Measurements from ENCODE around the gene LRFN2.

GRCh38 chr6:40509716-40510260, 77.4 kb downstream of the LRFN2 start:
- TF ChIP-seq, protein P1, sequence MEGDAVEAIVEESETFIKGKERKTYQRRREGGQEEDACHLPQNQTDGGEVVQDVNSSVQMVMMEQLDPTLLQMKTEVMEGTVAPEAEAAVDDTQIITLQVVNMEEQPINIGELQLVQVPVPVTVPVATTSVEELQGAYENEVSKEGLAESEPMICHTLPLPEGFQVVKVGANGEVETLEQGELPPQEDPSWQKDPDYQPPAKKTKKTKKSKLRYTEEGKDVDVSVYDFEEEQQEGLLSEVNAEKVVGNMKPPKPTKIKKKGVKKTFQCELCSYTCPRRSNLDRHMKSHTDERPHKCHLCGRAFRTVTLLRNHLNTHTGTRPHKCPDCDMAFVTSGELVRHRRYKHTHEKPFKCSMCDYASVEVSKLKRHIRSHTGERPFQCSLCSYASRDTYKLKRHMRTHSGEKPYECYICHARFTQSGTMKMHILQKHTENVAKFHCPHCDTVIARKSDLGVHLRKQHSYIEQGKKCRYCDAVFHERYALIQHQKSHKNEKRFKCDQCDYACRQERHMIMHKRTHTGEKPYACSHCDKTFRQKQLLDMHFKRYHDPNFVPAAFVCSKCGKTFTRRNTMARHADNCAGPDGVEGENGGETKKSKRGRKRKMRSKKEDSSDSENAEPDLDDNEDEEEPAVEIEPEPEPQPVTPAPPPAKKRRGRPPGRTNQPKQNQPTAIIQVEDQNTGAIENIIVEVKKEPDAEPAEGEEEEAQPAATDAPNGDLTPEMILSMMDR (IDR thresholded peaks at IDR 0.05): no peak
- TF ChIP-seq ZFX (IDR thresholded peaks at IDR 0.05; ENCODE audit: borderline replicate concordance): no peak

Measured in 22Rv1 (cell line).